K562 (cell line): ENCODE measurements around the gene NR4A2. TPM values are rescaled to one million over a fixed set of nuclear protein-coding genes. Genes with fewer than 3 reads are reported as not detected.
A peak's percentile ranks its signal among the peaks of the same experiment; 100 is the strongest.

Experiments
- CHD2 ChIP-seq: IDR thresholded peaks from 2 replicates; pipeline ENCODE4 v1.6.1; 2011; ENCODE audit warnings: low read depth, low read length
- EHMT2 ChIP-seq: fragments of 450-650 bp; IDR thresholded peaks from 2 replicates; pipeline ENCODE4 v1.6.1; 2018; ENCODE audit warnings: antibody characterized with exemption
- GATAD2B ChIP-seq: fragments of 450-650 bp; IDR thresholded peaks from 2 replicates; pipeline ENCODE4 v1.6.1; 2017; ENCODE audit warnings: mild to moderate bottlenecking, borderline replicate concordance
- HNRNPUL1 ChIP-seq: fragments of 200-400 bp; formaldehyde crosslinking; IDR thresholded peaks from 2 replicates; pipeline ENCODE4 v1.6.1; 2017; ENCODE audit warnings: low read length
- KAT8 ChIP-seq: fragments of 450-650 bp; IDR thresholded peaks from 2 replicates; pipeline ENCODE4 v1.6.1; 2016; ENCODE audit warnings: low read depth, mild to moderate bottlenecking
- MAFK ChIP-seq: IDR thresholded peaks from 2 replicates; pipeline ENCODE4 v1.6.1; 2011; ENCODE audit warnings: low read length, improper control_type of control experiment
- MCM5 ChIP-seq: fragments of 450-650 bp; IDR thresholded peaks from 2 replicates; pipeline ENCODE4 v1.6.1; 2016; ENCODE audit warnings: low read depth
- MTA3 ChIP-seq: fragments of 450-650 bp; formaldehyde crosslinking; IDR thresholded peaks from 2 replicates; pipeline ENCODE4 v1.6.1; 2017; ENCODE audit warnings: mild to moderate bottlenecking, borderline replicate concordance
- MYBL2 ChIP-seq, 2 experiments: fragments of 450-650 bp in 1 of 2; sonication (generic) in 1 of 2; formaldehyde crosslinking in 1 of 2; IDR thresholded peaks; 2 replicates each; pipeline versions ENCODE4 v1.6.1 to v1.8.1; 2017 to 2022; ENCODE audit warnings: borderline replicate concordance in 1 of 2, inconsistent platforms in 1 of 2, low read depth in 1 of 2, mild to moderate bottlenecking in 1 of 2, missing genetic modification reagents in 1 of 2, moderate library complexity in 1 of 2
- PML ChIP-seq: IDR thresholded peaks from 2 replicates; pipeline ENCODE4 v1.6.1; 2012; ENCODE audit warnings: low read length, inconsistent platforms
- PRPF4 ChIP-seq: fragments of 200-400 bp; formaldehyde crosslinking; IDR thresholded peaks from one replicate; pipeline ENCODE4 v1.6.1; 2017; ENCODE audit warnings: low read length, low read depth, mild to moderate bottlenecking; ENCODE audit not compliant: insufficient read depth, poor library complexity, severe bottlenecking
- RFX7 ChIP-seq: fragments of 250-450 bp; sonication (Bioruptor Pico); IDR thresholded peaks from 2 replicates; pipeline ENCODE4 v1.5.1; 2021; ENCODE audit warnings: mild to moderate bottlenecking
- SAFB2 ChIP-seq: fragments of 200-400 bp; formaldehyde crosslinking; IDR thresholded peaks from 2 replicates; pipeline ENCODE4 v1.6.1; 2018; ENCODE audit warnings: borderline replicate concordance, low read length, low read depth, moderate library complexity; ENCODE audit not compliant: severe bottlenecking
- SIRT6 ChIP-seq: IDR thresholded peaks from one replicate; pipeline ENCODE4 v1.6.1; 2012; ENCODE audit warnings: low read depth, mild to moderate bottlenecking, control low read depth, inconsistent platforms, low read length, moderate library complexity
- SOX6 ChIP-seq: fragments of 450-650 bp; IDR thresholded peaks from 2 replicates; pipeline ENCODE4 v1.6.1; 2014; ENCODE audit warnings: mild to moderate bottlenecking
- TCF3 ChIP-seq: sonication (generic); formaldehyde crosslinking; IDR thresholded peaks from 2 replicates; pipeline ENCODE4 v1.4.0; 2020; ENCODE audit warnings: mild to moderate bottlenecking, missing genetic modification reagents
- TFAP4 ChIP-seq: sonication (generic); formaldehyde crosslinking; IDR thresholded peaks from 2 replicates; pipeline ENCODE4 v1.8.0; 2022; ENCODE audit warnings: missing genetic modification reagents, mild to moderate bottlenecking, moderate library complexity, borderline replicate concordance
- U2AF1 ChIP-seq: fragments of 200-400 bp; formaldehyde crosslinking; optimal IDR thresholded peaks from 2 replicates; pipeline ENCODE3; 2017; ENCODE audit warnings: mild to moderate bottlenecking, low read depth, low read length, moderate library complexity
- XRCC3 ChIP-seq: fragments of 450-650 bp; IDR thresholded peaks from 2 replicates; pipeline ENCODE4 v1.6.1; 2017; ENCODE audit warnings: mild to moderate bottlenecking, moderate library complexity
- ZFP91 ChIP-seq: sonication (generic); formaldehyde crosslinking; IDR thresholded peaks from 2 replicates; pipeline ENCODE4 v1.8.0; 2022; ENCODE audit warnings: mild to moderate bottlenecking, missing genetic modification reagents
- ZNF133 ChIP-seq: fragments of 250-450 bp; sonication (Bioruptor Pico); IDR thresholded peaks from 2 replicates; pipeline ENCODE4 v1.4.0; 2020; ENCODE audit warnings: mild to moderate bottlenecking
- ZNF217 ChIP-seq: sonication (generic); formaldehyde crosslinking; IDR thresholded peaks from 2 replicates; pipeline ENCODE4 v1.8.0; 2022; ENCODE audit warnings: mild to moderate bottlenecking, missing genetic modification reagents
- ZNF232 ChIP-seq: sonication (generic); formaldehyde crosslinking; IDR thresholded peaks from 2 replicates; pipeline ENCODE4 v1.8.0; 2022; ENCODE audit warnings: mild to moderate bottlenecking, missing genetic modification reagents
- ZNF277 ChIP-seq: fragments of 250-450 bp; sonication (Bioruptor Pico); IDR thresholded peaks from 2 replicates; pipeline ENCODE4 v1.8.0; 2022; ENCODE audit warnings: inconsistent platforms, mild to moderate bottlenecking, moderate library complexity, borderline replicate concordance
- polyA plus RNA-seq, 8 experiments: library from polyadenylated mRNA; depleted of rRNA in 4 of 8; stranded (reverse) in 5 of 8; unstranded in 3 of 8; fragments of >200 nt; fragmentation: Nextera tagmentation in 2 of 8; fragmentation: Illumina TruSeq in 1 of 8; extraction: Ambion mirVana in 2 of 8; extraction: Trizol in 1 of 8; gene quantifications; 2 replicates each; pipeline versions ENCODE4 v1.2.1 to v1.2.3, GENCODE V29; 2011 to 2014; ENCODE audit warnings: inconsistent platforms in 1 of 8, missing spikeins in 1 of 8
- total RNA-seq, 7 experiments: library from RNA; depleted of rRNA in 6 of 7; stranded (reverse); fragments of >200 nt in 6 of 7; fragmentation: Illumina TruSeq in 2 of 7; extraction: Trizol in 2 of 7; gene quantifications; 2 replicates each; pipeline versions ENCODE4 v1.2.1 to v1.2.3, GENCODE V29; 2011 to 2021; ENCODE audit warnings: low replicate concordance in 1 of 7

The NR4A2 gene
- total and polyA plus RNA-seq, 9 of the 15 experiments (the other 6 are each of a cell fraction or from before 2014, with no cell fraction given): 0.94 to 5.1 (median 1.3) TPM

DNA sequence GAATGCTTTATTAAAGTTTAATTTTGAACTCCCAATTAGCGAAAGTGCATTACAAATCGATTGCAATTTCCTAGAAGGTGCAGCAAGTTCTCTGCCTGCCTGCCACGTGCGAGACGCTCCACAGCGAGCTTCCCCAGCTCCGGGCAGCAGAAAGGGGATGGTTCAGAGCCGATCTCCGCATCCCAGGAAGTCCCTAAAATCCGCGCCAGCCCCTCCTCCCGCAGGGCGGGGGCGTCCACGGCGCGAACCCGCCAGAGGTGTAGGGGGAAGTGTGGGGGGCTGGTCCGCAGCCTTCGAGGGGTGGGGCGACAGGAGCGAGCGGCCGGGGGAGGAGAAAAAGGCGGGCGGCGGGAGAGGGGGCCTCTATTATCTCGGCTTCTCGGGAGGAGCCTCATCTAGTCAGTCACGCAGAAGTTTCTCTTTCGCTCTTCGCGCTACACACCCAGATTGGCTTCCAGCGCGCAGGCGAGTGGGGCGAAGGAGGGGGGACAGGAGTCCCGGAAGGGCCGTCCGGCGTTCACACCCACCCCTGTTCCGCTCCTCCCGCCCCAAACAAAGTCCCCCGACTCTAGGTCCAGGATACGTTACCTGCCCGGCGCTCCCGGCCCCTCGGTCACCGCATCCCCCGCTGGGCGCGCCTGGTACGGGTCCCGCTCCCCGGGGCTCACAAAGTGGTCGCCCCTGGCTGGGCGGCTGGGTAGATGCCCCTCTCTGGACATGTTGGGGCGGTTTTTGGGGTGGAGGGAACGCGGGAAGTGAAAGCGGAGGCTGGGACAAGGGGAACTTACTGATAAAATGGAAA is 9.1 kb upstream of the NR4A2 start (continued):
- TF ChIP-seq ZNF232 (CRISPR knock-in tag): no peak
- 0 out of 2 replicates have a peak, but pooled peaks have one; percentile 38 for TF ChIP-seq ZNF217
- no peak for TF ChIP-seq EHMT2
- peak; percentile 88 for TF ChIP-seq TFAP4 (CRISPR knock-in tag)
- TF ChIP-seq MCM5: no peak
- TF ChIP-seq ZFP91: no peak
- TF ChIP-seq XRCC3: no peak
- TF ChIP-seq SOX6: peak; percentile 6; the same call in 1 of the 2 replicates
- TF ChIP-seq RFX7: 0 out of 2 replicates have a peak, but pooled peaks have one; percentile 51
- 0 out of 2 replicates have a peak, but pooled peaks have one; percentile 2 for TF ChIP-seq CHD2
- no peak; the same call in 1 of the 2 replicates for TF ChIP-seq GATAD2B
- peak; percentile 72 for TF ChIP-seq PRPF4
- peak; percentile 67; the same call in 1 of the 2 replicates for TF ChIP-seq MTA3
- 0 out of 2 replicates have a peak, but pooled peaks have one; percentile 16 for TF ChIP-seq TCF3 (CRISPR knock-in tag)
- TF ChIP-seq MAFK: no peak
- no peak for TF ChIP-seq ZNF133 (CRISPR knock-in tag)
- no peak for TF ChIP-seq HNRNPUL1
- no peak for TF ChIP-seq SIRT6
- TF ChIP-seq KAT8: no peak
- no peak for TF ChIP-seq ZNF277 (CRISPR knock-in tag)
- TF ChIP-seq MYBL2 (IDR thresholded peaks at IDR 0.05; ENCODE audit: low read depth): no peak
- TF ChIP-seq MYBL2 (CRISPR knock-in tag; IDR thresholded peaks at IDR 0.05; ENCODE audit: borderline replicate concordance): no peak
- no peak for TF ChIP-seq SAFB2
- no peak for TF ChIP-seq U2AF1
- peak; percentile 29; the same call in 1 of the 2 replicates for TF ChIP-seq PML
